HEK293 (cell line): Measurements from ENCODE around the gene CENPX.

Experiments
- CTCF ChIP-seq: fragments of 450-650 bp; formaldehyde crosslinking; IDR thresholded peaks from 2 replicates; pipeline ENCODE4 v1.5.1; 2016; ENCODE audit warnings: missing biosample characterization, missing genetic modification characterization
- KLF16 ChIP-seq: fragments of 450-650 bp; formaldehyde crosslinking; IDR thresholded peaks from 2 replicates; pipeline ENCODE4 v1.5.1; 2017; ENCODE audit warnings: missing biosample characterization, missing genetic modification characterization
- ZNF2 ChIP-seq: fragments of 450-650 bp; formaldehyde crosslinking; IDR thresholded peaks from 2 replicates; pipeline ENCODE4 v1.5.1; 2016; ENCODE audit warnings: missing biosample characterization, missing genetic modification characterization
- ZNF302 ChIP-seq: fragments of 450-650 bp; formaldehyde crosslinking; IDR thresholded peaks from 2 replicates; pipeline ENCODE4 v1.5.1; 2016; ENCODE audit warnings: missing biosample characterization, missing genetic modification characterization, low read depth
- ZNF362 ChIP-seq: fragments of 450-650 bp; formaldehyde crosslinking; IDR thresholded peaks from 2 replicates; pipeline ENCODE4 v1.5.1; 2016; ENCODE audit warnings: missing biosample characterization, missing genetic modification characterization
- ZSCAN23 ChIP-seq: fragments of 450-650 bp; formaldehyde crosslinking; IDR thresholded peaks from 2 replicates; pipeline ENCODE4 v1.5.1; 2016; ENCODE audit warnings: missing biosample characterization, missing genetic modification characterization

GRCh38 chr17:81993729-81994592, 28.7 kb downstream of the CENPX start:
- no peak for TF ChIP-seq CTCF (tag by site-specific recombination)
- TF ChIP-seq ZSCAN23, result no peak
- no peak for TF ChIP-seq ZNF362 (tag by site-specific recombination)
- TF ChIP-seq KLF16 (tag by site-specific recombination), result no peak
- no peak for TF ChIP-seq ZNF2 (tag by site-specific recombination)
- no peak for TF ChIP-seq ZNF302 (tag by site-specific recombination)
